H9 (cell line): ENCODE measurements around the gene PFN3. TPM values are rescaled to one million over a fixed set of nuclear protein-coding genes. Genes with fewer than 3 reads are reported as not detected.

Source experiments
- DNase-seq: peaks from one replicate; pipeline ENCODE4 v3.0.0-alpha.2; 2017
- H2AFZ ChIP-seq: one replicate; pipeline ENCODE4 v1.6.1; 2013; ENCODE audit warnings: mild to moderate bottlenecking, low read length, control low read depth, moderate library complexity
- H2AK5ac ChIP-seq: 2 replicates; pipeline ENCODE4 v1.6.1; 2013; ENCODE audit warnings: low read length, control low read depth, mixed read lengths; ENCODE audit not compliant: insufficient read length
- H2BK120ac ChIP-seq: one replicate; pipeline ENCODE4 v1.6.1; 2013; ENCODE audit warnings: low read depth, mild to moderate bottlenecking, low read length, control low read depth, inconsistent platforms; ENCODE audit not compliant: poor library complexity, severe bottlenecking
- H2BK12ac ChIP-seq: 2 replicates; pipeline ENCODE4 v1.6.1; 2013; ENCODE audit warnings: low read length, control low read depth, mixed read lengths, low read depth; ENCODE audit not compliant: insufficient read length
- H2BK15ac ChIP-seq: 2 replicates; pipeline ENCODE4 v1.6.1; 2013; ENCODE audit warnings: low read depth, low read length, control low read depth
- H2BK20ac ChIP-seq: one replicate; pipeline ENCODE4 v1.6.1; 2013; ENCODE audit warnings: low read depth, mild to moderate bottlenecking, low read length, control low read depth, inconsistent platforms; ENCODE audit not compliant: poor library complexity, severe bottlenecking
- H2BK5ac ChIP-seq: 2 replicates; pipeline ENCODE4 v1.6.1; 2013; ENCODE audit warnings: low read length, control low read depth, mixed read lengths; ENCODE audit not compliant: insufficient read length
- H3K14ac ChIP-seq: 2 replicates; pipeline ENCODE4 v1.6.1; 2013; ENCODE audit warnings: low read length, control low read depth; ENCODE audit not compliant: insufficient read depth
- H3K18ac ChIP-seq: 2 replicates; pipeline ENCODE4 v1.6.1; 2013; ENCODE audit warnings: low read depth, mild to moderate bottlenecking, mixed read lengths, low read length, control low read depth; ENCODE audit not compliant: insufficient read length
- H3K23ac ChIP-seq: 2 replicates; pipeline ENCODE4 v1.6.1; 2013; ENCODE audit warnings: low read length, control low read depth, mixed read lengths, low read depth; ENCODE audit not compliant: insufficient read length
- H3K23me2 ChIP-seq: 2 replicates; pipeline ENCODE4 v1.6.1; 2013; ENCODE audit warnings: low read depth, mild to moderate bottlenecking, mixed read lengths, low read length, control low read depth; ENCODE audit not compliant: insufficient read length, poor library complexity, severe bottlenecking
- H3K27ac ChIP-seq: 2 replicates; pipeline ENCODE4 v1.5.1; 2013; ENCODE audit warnings: low read length, control low read depth, mixed read lengths, low read depth; ENCODE audit not compliant: insufficient read length
- H3K27me3 ChIP-seq: 2 replicates; pipeline ENCODE4 v1.6.1; 2013; ENCODE audit warnings: low read length, control low read depth, inconsistent platforms; ENCODE audit not compliant: insufficient read depth
- H3K4ac ChIP-seq: 2 replicates; pipeline ENCODE4 v1.6.1; 2013; ENCODE audit warnings: low read depth, mild to moderate bottlenecking, control low read depth, inconsistent platforms, low read length, moderate library complexity
- H3K4me1 ChIP-seq: 2 replicates; pipeline ENCODE4 v1.6.1; 2013; ENCODE audit warnings: low read length, control low read depth, inconsistent platforms; ENCODE audit not compliant: insufficient read depth
- H3K4me2 ChIP-seq: 2 replicates; pipeline ENCODE4 v1.6.1; 2013; ENCODE audit warnings: low read length, control low read depth, mixed read lengths; ENCODE audit not compliant: insufficient read length, insufficient read depth
- H3K56ac ChIP-seq: 2 replicates; pipeline ENCODE4 v1.6.1; 2013; ENCODE audit warnings: low read depth, mild to moderate bottlenecking, mixed read lengths, low read length, control low read depth; ENCODE audit not compliant: insufficient read length
- H3K79me1 ChIP-seq: 2 replicates; pipeline ENCODE4 v1.6.1; 2013; ENCODE audit warnings: low read depth, mild to moderate bottlenecking, moderate library complexity, low read length, control low read depth, inconsistent platforms; ENCODE audit not compliant: insufficient read depth, poor library complexity, severe bottlenecking
- H3K79me2 ChIP-seq: 2 replicates; pipeline ENCODE4 v1.6.1; 2013; ENCODE audit warnings: low read length, control low read depth, inconsistent platforms; ENCODE audit not compliant: insufficient read depth
- H3K9ac ChIP-seq: 2 replicates; pipeline ENCODE4 v1.6.1; 2013; ENCODE audit warnings: low read length, control low read depth, mixed read lengths; ENCODE audit not compliant: insufficient read length; ENCODE audit errors: extremely low read depth
- H3K9me3 ChIP-seq: one replicate; pipeline ENCODE4 v1.6.1; 2013; ENCODE audit warnings: low read depth, low read length, inconsistent platforms; ENCODE audit not compliant: control insufficient read depth
- H3T11ph ChIP-seq: one replicate; pipeline ENCODE4 v1.6.1; 2013; ENCODE audit warnings: mild to moderate bottlenecking, low read length, control low read depth, inconsistent platforms
- H4K20me1 ChIP-seq: one replicate; pipeline ENCODE4 v1.6.1; 2013; ENCODE audit not compliant: control insufficient read depth, insufficient read length, insufficient read depth
- H4K5ac ChIP-seq: 2 replicates; pipeline ENCODE4 v1.6.1; 2013; ENCODE audit warnings: low read depth, mild to moderate bottlenecking, mixed read lengths, low read length, control low read depth; ENCODE audit not compliant: insufficient read length
- H4K8ac ChIP-seq: replicated peaks from 2 replicates; pipeline ENCODE4 v1.6.1; 2013; ENCODE audit warnings: low read length, control low read depth, mixed read lengths, low read depth; ENCODE audit not compliant: insufficient read length
- H4K91ac ChIP-seq: 2 replicates; pipeline ENCODE4 v1.6.1; 2013; ENCODE audit warnings: low read depth, mild to moderate bottlenecking, moderate library complexity, mixed read lengths, low read length, control low read depth; ENCODE audit not compliant: insufficient read length
- H3K27ac Mint-ChIP-seq, 3 experiments: 2 replicates in 2 of 3; 3 replicates in 1 of 3; pipeline ENCODE4 v1.8.0; 2020 to 2021; ENCODE audit warnings: mixed read lengths in 3 of 3, mild to moderate bottlenecking in 1 of 3, moderate library complexity in 1 of 3
- H3K27me3 Mint-ChIP-seq: 2 replicates; pipeline ENCODE4 v1.8.0; 2021; ENCODE audit warnings: low read depth, mild to moderate bottlenecking, moderate library complexity, mixed read lengths
- H3K36me3 Mint-ChIP-seq, 3 experiments: 2 replicates in 2 of 3; 3 replicates in 1 of 3; pipeline ENCODE4 v1.8.0; 2020 to 2021; ENCODE audit warnings: low read depth in 3 of 3, mixed read lengths in 3 of 3; ENCODE audit not compliant: insufficient read depth in 1 of 3
- H3K4me1 Mint-ChIP-seq, 2 experiments: 2 replicates each; pipeline ENCODE4 v1.8.0; 2020; ENCODE audit warnings: mixed read lengths in 2 of 2
- H3K4me3 Mint-ChIP-seq, 2 experiments: 2 replicates in 1 of 2; 3 replicates in 1 of 2; pipeline ENCODE4 v1.8.0; 2020 to 2021; ENCODE audit warnings: mild to moderate bottlenecking in 2 of 2, mixed read lengths in 2 of 2, moderate library complexity in 1 of 2
- H3K9me3 Mint-ChIP-seq, 2 experiments: 2 replicates in 1 of 2; 3 replicates in 1 of 2; pipeline ENCODE4 v1.8.0; 2020; ENCODE audit warnings: mild to moderate bottlenecking in 2 of 2, mixed read lengths in 2 of 2, moderate library complexity in 1 of 2
- CTCF ChIP-seq: fragments of 200-600 bp; sonication (generic); conservative IDR thresholded peaks from 3 replicates; pipeline ENCODE4 v1.8.0; 2021; ENCODE audit warnings: antibody characterized with exemption, mild to moderate bottlenecking
- WGBS: extraction: QIAGEN DNeasy Blood & Tissue Kit; methylation state at CpG from one replicate; pipeline ENCODE4 v1.1.7; 2013; ENCODE audit warnings: missing lambda C conversion rate, low lambda C conversion rate, mixed read lengths; ENCODE audit not compliant: insufficient read length; ENCODE audit errors: extremely low coverage; 5-methylcytosine and 5-hydroxymethylcytosine counted together
- total RNA-seq: library from RNA; stranded (reverse); gene quantifications from 2 replicates; pipeline ENCODE4 v1.2.1, GENCODE V29; 2021

The PFN3 gene
- total RNA-seq, 1 experiment from 2014 or later, result not detected

- H2BK12ac ChIP-seq, result no peak overlapping the region
- no peak overlapping the region for H3K23ac ChIP-seq
- no peaks in the 10 kb centered on the region for H3K9me3 Mint-ChIP-seq
- H2AK5ac ChIP-seq, result no peak overlapping the region
- H3K56ac ChIP-seq, result no peak overlapping the region
- H2BK120ac ChIP-seq, result no peak overlapping the region
- no peak overlapping the region for H3K9ac ChIP-seq
- H3K4me2 ChIP-seq, result no peak overlapping the region
- H2BK20ac ChIP-seq, result no peak overlapping the region
- no peak overlapping the region; a peak in 2 of 5 replicates for H3K4me3 Mint-ChIP-seq
- DNase-seq, result no peak
- H3K79me1 ChIP-seq, result no peaks in the 10 kb centered on the region
- no peak overlapping the region for H3T11ph ChIP-seq
- no peak overlapping the region for H2BK5ac ChIP-seq
- no peak overlapping the region for H4K8ac ChIP-seq
- no CpG with 5 or more reads among the region's 26 CpGs for WGBS
- H3K4ac ChIP-seq, result no peak overlapping the region
- no peaks in the 10 kb centered on the region for H3K27me3 ChIP-seq
- H3K9me3 ChIP-seq, result no peaks in the 10 kb centered on the region
- H3K18ac ChIP-seq, result no peak overlapping the region
- H3K27ac Mint-ChIP-seq, result peak overlapping the region in 2 of 3 experiments; percentile 48 to 49; a peak in 4 of 7 replicates
- H4K91ac ChIP-seq, result no peak overlapping the region
- no peak for TF ChIP-seq CTCF
- peaks cover 17 to 26% of the 10 kb centered on the region in 2 experiments for H3K4me1 Mint-ChIP-seq
- H4K5ac ChIP-seq, result no peak overlapping the region
- no peak overlapping the region for H2AFZ ChIP-seq
- H3K79me2 ChIP-seq, result no peaks in the 10 kb centered on the region; the same call in 1 of the 2 replicates
- peaks cover 2% of the 10 kb centered on the region for H4K20me1 ChIP-seq
- H3K14ac ChIP-seq, result no peak overlapping the region
- H3K4me1 ChIP-seq, result no peaks in the 10 kb centered on the region; the same call in 1 of the 2 replicates
- no peak overlapping the region for H3K27ac ChIP-seq
- peaks cover 4% of the 10 kb centered on the region for H3K23me2 ChIP-seq
- H2BK15ac ChIP-seq, result no peak overlapping the region
- H3K36me3 Mint-ChIP-seq, result peaks cover 4 to 42% (median 34%) of the 10 kb centered on the region in 3 experiments; a peak in 6 of 7 replicates
- H3K27me3 Mint-ChIP-seq, result no peaks in the 10 kb centered on the region
Measured at GRCh38 chr5:177430140-177430951, 29.9 kb upstream of the PFN3 start.
